OCI-LY1 (cell line): Measurements from ENCODE around the gene ACOT12.

Experiments used
- H2AFZ ChIP-seq: fragments of 200-600 bp; sonication (generic), shearing (Covaris generic); 2 replicates; pipeline ENCODE4 v1.6.0; 2014; ENCODE audit warnings: antibody characterized with exemption, mild to moderate bottlenecking, low read length
- H3F3A ChIP-seq: fragments of 200-600 bp; sonication (generic), shearing (Covaris generic); 2 replicates; pipeline ENCODE4 v1.6.0; 2014; ENCODE audit warnings: mild to moderate bottlenecking, antibody characterized with exemption, low read length, moderate library complexity; ENCODE audit not compliant: insufficient read depth
- H3K27ac ChIP-seq: fragments of 200-600 bp; sonication (generic); 2 replicates; pipeline ENCODE4 v1.5.1; 2014; ENCODE audit warnings: low read length, mixed run types, mild to moderate bottlenecking, low read depth; ENCODE audit not compliant: poor library complexity, severe bottlenecking
- H3K27me3 ChIP-seq: fragments of 200-600 bp; sonication (generic); 2 replicates; pipeline ENCODE4 v1.6.0; 2014; ENCODE audit warnings: antibody characterized with exemption, mild to moderate bottlenecking, low read length, moderate library complexity; ENCODE audit not compliant: insufficient read depth
- H3K36me3 ChIP-seq: fragments of 200-600 bp; sonication (generic); 2 replicates; pipeline ENCODE4 v1.6.1; 2014; ENCODE audit warnings: mild to moderate bottlenecking, antibody characterized with exemption, low read length, moderate library complexity, mixed read lengths; ENCODE audit not compliant: insufficient read depth
- H3K4me1 ChIP-seq: fragments of 200-600 bp; sonication (generic); 2 replicates; pipeline ENCODE4 v1.5.1; 2014; ENCODE audit warnings: mild to moderate bottlenecking, low read length, moderate library complexity; ENCODE audit not compliant: insufficient read depth, severe bottlenecking
- H3K4me2 ChIP-seq: fragments of 200-600 bp; sonication (generic), shearing (Covaris generic); 2 replicates; pipeline ENCODE4 v1.6.1; 2014; ENCODE audit warnings: low read length
- H3K4me3 ChIP-seq: fragments of 200-600 bp; sonication (generic); 2 replicates; pipeline ENCODE4 v1.5.1; 2014; ENCODE audit warnings: low read length, low read depth, mild to moderate bottlenecking, mixed read lengths; ENCODE audit not compliant: poor library complexity, severe bottlenecking
- H3K79me2 ChIP-seq: fragments of 200-600 bp; shearing (Covaris generic); 2 replicates; pipeline ENCODE4 v1.6.1; 2016; ENCODE audit warnings: mixed run types, low read length, mixed read lengths; ENCODE audit not compliant: insufficient read depth
- H3K9ac ChIP-seq: fragments of 200-600 bp; sonication (generic), shearing (Covaris generic); 2 replicates; pipeline ENCODE4 v1.6.1; 2014; ENCODE audit warnings: mild to moderate bottlenecking, low read length, mixed read lengths
- H3K9me2 ChIP-seq: fragments of 200-600 bp; sonication (generic), shearing (Covaris generic); 2 replicates; pipeline ENCODE4 v1.6.1; 2014; ENCODE audit warnings: low read depth, mild to moderate bottlenecking, low read length, mixed read lengths
- H3K9me3 ChIP-seq: fragments of 200-600 bp; shearing (Covaris generic); 2 replicates; pipeline ENCODE4 v1.6.1; 2014; ENCODE audit warnings: low read length, mixed read lengths
- H4K20me1 ChIP-seq: fragments of 200-600 bp; sonication (generic), shearing (Covaris generic); 2 replicates; pipeline ENCODE4 v1.6.0; 2016; ENCODE audit warnings: mild to moderate bottlenecking, low read length; ENCODE audit not compliant: insufficient read depth
- EZH2 ChIP-seq: fragments of 200-600 bp; sonication (generic), shearing (Covaris generic); IDR thresholded peaks from 2 replicates; pipeline ENCODE4 v1.8.0; 2017; ENCODE audit warnings: borderline replicate concordance, mixed run types, mild to moderate bottlenecking, antibody characterized with exemption, low read length, moderate library complexity, mixed read lengths
- TF ChIP-seq, protein P1 (sequence below): fragments of 200-600 bp; sonication (generic), shearing (Covaris generic); IDR thresholded peaks from 2 replicates; pipeline ENCODE4 v1.5.1; 2017; ENCODE audit warnings: mild to moderate bottlenecking, antibody characterized with exemption, low read length, moderate library complexity, mixed read lengths

ACOT12 gene

GRCh38 chr5:81337803-81338202 is 56.1 kb downstream of the ACOT12 start:
- Histone ChIP-seq H3K4me1 (no peaks in the 10 kb centered on the region), H2AFZ (no peak overlapping the region), H3K27me3 (no peaks in the 10 kb centered on the region), H3K36me3 (no peaks in the 10 kb centered on the region), H3K79me2 (no peaks in the 10 kb centered on the region), H3K4me3 (no peak overlapping the region), H3K27ac (no peak overlapping the region), H3K4me2 (no peak overlapping the region), H3F3A (no peaks in the 10 kb centered on the region), H4K20me1 (no peaks in the 10 kb centered on the region), H3K9ac (no peak overlapping the region), H3K9me3 (no peaks in the 10 kb centered on the region), H3K9me2 (no peaks in the 10 kb centered on the region)
- TF ChIP-seq EZH2 = no peak
- TF ChIP-seq, protein P1, sequence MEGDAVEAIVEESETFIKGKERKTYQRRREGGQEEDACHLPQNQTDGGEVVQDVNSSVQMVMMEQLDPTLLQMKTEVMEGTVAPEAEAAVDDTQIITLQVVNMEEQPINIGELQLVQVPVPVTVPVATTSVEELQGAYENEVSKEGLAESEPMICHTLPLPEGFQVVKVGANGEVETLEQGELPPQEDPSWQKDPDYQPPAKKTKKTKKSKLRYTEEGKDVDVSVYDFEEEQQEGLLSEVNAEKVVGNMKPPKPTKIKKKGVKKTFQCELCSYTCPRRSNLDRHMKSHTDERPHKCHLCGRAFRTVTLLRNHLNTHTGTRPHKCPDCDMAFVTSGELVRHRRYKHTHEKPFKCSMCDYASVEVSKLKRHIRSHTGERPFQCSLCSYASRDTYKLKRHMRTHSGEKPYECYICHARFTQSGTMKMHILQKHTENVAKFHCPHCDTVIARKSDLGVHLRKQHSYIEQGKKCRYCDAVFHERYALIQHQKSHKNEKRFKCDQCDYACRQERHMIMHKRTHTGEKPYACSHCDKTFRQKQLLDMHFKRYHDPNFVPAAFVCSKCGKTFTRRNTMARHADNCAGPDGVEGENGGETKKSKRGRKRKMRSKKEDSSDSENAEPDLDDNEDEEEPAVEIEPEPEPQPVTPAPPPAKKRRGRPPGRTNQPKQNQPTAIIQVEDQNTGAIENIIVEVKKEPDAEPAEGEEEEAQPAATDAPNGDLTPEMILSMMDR = no peak

DNA sequence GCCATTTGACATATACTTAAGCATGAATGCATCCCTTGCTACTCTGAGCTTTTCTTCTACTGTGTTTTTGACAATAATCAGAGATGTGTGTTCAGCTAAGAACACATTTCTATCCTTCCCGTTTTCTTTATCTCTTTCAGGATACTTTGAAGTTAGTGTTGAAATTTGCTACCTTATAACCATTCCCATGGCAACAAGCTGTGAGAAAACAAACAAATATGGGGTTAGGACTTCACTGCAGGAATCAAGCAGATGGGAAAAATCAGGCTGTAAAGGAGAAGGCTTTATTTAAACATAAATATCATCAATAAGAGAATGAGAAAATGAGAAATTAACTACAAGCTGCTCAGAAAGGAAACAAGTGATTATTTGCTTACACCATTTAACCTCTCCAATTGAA is 57.4 kb downstream of the ACOT12 start:
- H3K4me1 ChIP-seq = no peaks in the 10 kb centered on the region
- H3K27me3 ChIP-seq = no peaks in the 10 kb centered on the region
- H3K27ac ChIP-seq = no peak overlapping the region
- no peaks in the 10 kb centered on the region for H4K20me1 ChIP-seq
- no peak overlapping the region for H3K4me3 ChIP-seq
- H3K9me2 ChIP-seq = no peaks in the 10 kb centered on the region
- H3K9ac ChIP-seq = no peak overlapping the region
- no peaks in the 10 kb centered on the region for H3F3A ChIP-seq
- no peak overlapping the region for H2AFZ ChIP-seq
- H3K79me2 ChIP-seq = no peaks in the 10 kb centered on the region
- TF ChIP-seq, protein P1 = no peak
- TF ChIP-seq EZH2 = no peak
- no peak overlapping the region for H3K4me2 ChIP-seq
- H3K9me3 ChIP-seq = no peaks in the 10 kb centered on the region
- no peaks in the 10 kb centered on the region for H3K36me3 ChIP-seq

DNA sequence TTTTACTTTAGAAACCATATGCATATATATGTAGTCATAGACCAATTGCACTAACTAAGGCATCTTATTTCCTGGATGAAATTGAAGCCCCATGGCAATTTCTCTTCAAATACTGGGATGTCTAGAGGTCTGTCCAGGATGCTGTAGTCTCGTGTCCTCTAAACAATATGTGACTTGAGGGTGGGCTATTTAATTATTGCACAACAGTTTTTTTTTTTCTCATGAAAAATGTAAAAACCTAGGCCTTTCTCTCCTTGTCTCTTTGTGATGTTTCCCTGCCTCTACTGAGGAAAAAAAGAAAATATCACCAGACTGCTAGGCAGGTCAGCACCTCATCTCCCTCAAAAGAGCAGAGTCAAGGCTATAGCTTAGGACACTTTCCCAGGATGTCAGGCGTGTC is 58.0 kb downstream of the ACOT12 start:
- Histone ChIP-seq H3K79me2 (no peaks in the 10 kb centered on the region), H3K9ac (no peak overlapping the region), H3K4me3 (no peak overlapping the region), H3K36me3 (no peaks in the 10 kb centered on the region), H4K20me1 (no peaks in the 10 kb centered on the region), H2AFZ (no peak overlapping the region), H3K27ac (no peak overlapping the region), H3F3A (no peaks in the 10 kb centered on the region), H3K9me2 (no peaks in the 10 kb centered on the region), H3K4me2 (no peak overlapping the region), H3K27me3 (no peaks in the 10 kb centered on the region), H3K9me3 (no peaks in the 10 kb centered on the region), H3K4me1 (no peaks in the 10 kb centered on the region)
- TF ChIP-seq, protein P1 = no peak
- no peak for TF ChIP-seq EZH2
